DOHH2 (cell line): ENCODE results near the gene EPN2.
"Not testable (repeated sequence)": the region's sequence is repeated elsewhere in the genome, so short reads cannot be mapped to it uniquely, and the experiment has no call there.

Experiments
- H3F3A ChIP-seq: fragments of 200-600 bp; sonication (generic), shearing (Covaris generic); 2 replicates; pipeline ENCODE4 v1.6.0; 2016; ENCODE audit warnings: antibody characterized with exemption, mild to moderate bottlenecking; ENCODE audit not compliant: control insufficient read depth, insufficient read depth
- H3K27ac ChIP-seq: fragments of 200-600 bp; sonication (generic); 2 replicates; pipeline ENCODE4 v1.5.1; 2014; ENCODE audit warnings: low read depth, mild to moderate bottlenecking, low read length, moderate library complexity
- H3K27me3 ChIP-seq: fragments of 200-600 bp; sonication (generic); 2 replicates; pipeline ENCODE4 v1.6.1; 2014; ENCODE audit warnings: mild to moderate bottlenecking, low read length, mixed read lengths; ENCODE audit not compliant: control insufficient read depth
- H3K36me3 ChIP-seq: fragments of 200-600 bp; sonication (generic); 2 replicates; pipeline ENCODE4 v1.6.1; 2014; ENCODE audit warnings: mild to moderate bottlenecking, low read length, moderate library complexity, mixed read lengths; ENCODE audit not compliant: control insufficient read depth
- H3K4me1 ChIP-seq: fragments of 200-600 bp; sonication (generic); 2 replicates; pipeline ENCODE4 v1.6.1; 2014; ENCODE audit warnings: mild to moderate bottlenecking, low read length, mixed read lengths; ENCODE audit not compliant: control insufficient read depth
- H3K4me2 ChIP-seq: fragments of 200-600 bp; sonication (generic); 2 replicates; pipeline ENCODE4 v1.6.0; 2014; ENCODE audit warnings: mild to moderate bottlenecking, low read length, moderate library complexity
- H3K4me3 ChIP-seq: fragments of 200-600 bp; sonication (generic); 2 replicates; pipeline ENCODE4 v1.5.1; 2014; ENCODE audit warnings: mild to moderate bottlenecking, low read length, mixed read lengths
- H3K79me2 ChIP-seq: fragments of 200-600 bp; sonication (generic); 2 replicates; pipeline ENCODE4 v1.6.1; 2014; ENCODE audit warnings: mild to moderate bottlenecking, low read length, mixed read lengths; ENCODE audit not compliant: control insufficient read depth
- H3K9me2 ChIP-seq: fragments of 200-600 bp; sonication (generic); replicated peaks from 2 replicates; pipeline ENCODE4 v1.6.1; 2014; ENCODE audit warnings: mild to moderate bottlenecking, low read length, mixed read lengths; ENCODE audit not compliant: control insufficient read depth
- H3K9me3 ChIP-seq: fragments of 200-600 bp; sonication (generic); 2 replicates; pipeline ENCODE4 v1.6.1; 2014; ENCODE audit warnings: antibody characterized with exemption, low read length, mixed read lengths; ENCODE audit not compliant: control insufficient read depth, insufficient read depth
- H4K20me1 ChIP-seq: fragments of 200-600 bp; sonication (generic); 2 replicates; pipeline ENCODE4 v1.6.0; 2014; ENCODE audit warnings: low read depth, mild to moderate bottlenecking, antibody characterized with exemption, low read length, moderate library complexity; ENCODE audit not compliant: control insufficient read depth, insufficient read depth
- CTCF ChIP-seq: fragments of 200-600 bp; sonication (generic); IDR thresholded peaks from one replicate; pipeline ENCODE4 v1.5.1; 2014; ENCODE audit warnings: antibody characterized with exemption, mild to moderate bottlenecking, low read depth, low read length; ENCODE audit not compliant: poor library complexity, severe bottlenecking
- EZH2phosphoT487 ChIP-seq: fragments of 200-600 bp; sonication (generic); IDR thresholded peaks from 2 replicates; pipeline ENCODE4 v1.6.1; 2017; ENCODE audit warnings: borderline replicate concordance, mild to moderate bottlenecking, antibody characterized with exemption, low read length, moderate library complexity, mixed read lengths

The EPN2 gene

GRCh38 chr17:19236351-19237138, 621 bp upstream of the EPN2 start:
- H3K27me3 ChIP-seq, result peaks cover 12% of the 10 kb centered on the region
- H3K9me3 ChIP-seq, H3K27ac ChIP-seq, H3K36me3 ChIP-seq, H3K9me2 ChIP-seq, H3K4me1 ChIP-seq, H3K4me3 ChIP-seq, H4K20me1 ChIP-seq, H3F3A ChIP-seq, H3K79me2 ChIP-seq: not testable (repeated sequence)
- H3K4me2 ChIP-seq, result 0 out of 2 replicates have a peak overlapping the region, but pooled peaks have one; percentile 59

- no peaks in the 10 kb centered on the region; the same call in 1 of the 2 replicates for H4K20me1 ChIP-seq
- no peaks in the 10 kb centered on the region for H3K9me3 ChIP-seq
- no peaks in the 10 kb centered on the region for H3K9me2 ChIP-seq
- peaks cover 4% of the 10 kb centered on the region; the same call in 1 of the 2 replicates for H3K4me1 ChIP-seq
- peaks cover 12% of the 10 kb centered on the region for H3K27me3 ChIP-seq
- H3K36me3 ChIP-seq, result no peaks in the 10 kb centered on the region
- 0 out of 2 replicates have a peak, but pooled peaks cover 5% of the 10 kb centered on the region for H3F3A ChIP-seq
- H3K4me2 ChIP-seq, result peak overlapping the region; percentile 59
- H3K4me3 ChIP-seq, result peak overlapping the region; percentile 64
- TF ChIP-seq CTCF (peak; percentile 29), EZH2phosphoT487 (no peak)
- H3K79me2 ChIP-seq, result no peaks in the 10 kb centered on the region
- H3K27ac ChIP-seq, result no peak overlapping the region
Observed at GRCh38 chr17:19237389-19238166, 412 bp downstream of the EPN2 start.

GRCh38 chr17:19238167-19238505, 970 bp downstream of the EPN2 start:
- no peaks in the 10 kb centered on the region for H3K9me2 ChIP-seq
- H3K4me1 ChIP-seq, result peaks cover 4% of the 10 kb centered on the region; the same call in 1 of the 2 replicates
- TF ChIP-seq EZH2phosphoT487 (no peak), CTCF (no peak)
- H3F3A ChIP-seq, result 0 out of 2 replicates have a peak, but pooled peaks cover 5% of the 10 kb centered on the region
- H3K27ac ChIP-seq, result no peak overlapping the region
- H3K36me3 ChIP-seq, result no peaks in the 10 kb centered on the region
- H3K79me2 ChIP-seq, result no peaks in the 10 kb centered on the region
- no peaks in the 10 kb centered on the region; the same call in 1 of the 2 replicates for H4K20me1 ChIP-seq
- peaks cover 12% of the 10 kb centered on the region for H3K27me3 ChIP-seq
- H3K4me2 ChIP-seq, result peak overlapping the region; percentile 59
- H3K9me3 ChIP-seq, result no peaks in the 10 kb centered on the region
- peak overlapping the region; percentile 64 for H3K4me3 ChIP-seq
